NCI-H187 (cell line): Measurements from ENCODE around the gene EID1.
"Not testable (repeated sequence)": the region's sequence is repeated elsewhere in the genome, so short reads cannot be mapped to it uniquely, and the experiment has no call there.

Source experiments
- DNase-seq, 2 experiments: peaks; one replicate each; lab custom pipeline; 2025; lab: John Stamatoyannopoulos, UW

Gene EID1

DNA sequence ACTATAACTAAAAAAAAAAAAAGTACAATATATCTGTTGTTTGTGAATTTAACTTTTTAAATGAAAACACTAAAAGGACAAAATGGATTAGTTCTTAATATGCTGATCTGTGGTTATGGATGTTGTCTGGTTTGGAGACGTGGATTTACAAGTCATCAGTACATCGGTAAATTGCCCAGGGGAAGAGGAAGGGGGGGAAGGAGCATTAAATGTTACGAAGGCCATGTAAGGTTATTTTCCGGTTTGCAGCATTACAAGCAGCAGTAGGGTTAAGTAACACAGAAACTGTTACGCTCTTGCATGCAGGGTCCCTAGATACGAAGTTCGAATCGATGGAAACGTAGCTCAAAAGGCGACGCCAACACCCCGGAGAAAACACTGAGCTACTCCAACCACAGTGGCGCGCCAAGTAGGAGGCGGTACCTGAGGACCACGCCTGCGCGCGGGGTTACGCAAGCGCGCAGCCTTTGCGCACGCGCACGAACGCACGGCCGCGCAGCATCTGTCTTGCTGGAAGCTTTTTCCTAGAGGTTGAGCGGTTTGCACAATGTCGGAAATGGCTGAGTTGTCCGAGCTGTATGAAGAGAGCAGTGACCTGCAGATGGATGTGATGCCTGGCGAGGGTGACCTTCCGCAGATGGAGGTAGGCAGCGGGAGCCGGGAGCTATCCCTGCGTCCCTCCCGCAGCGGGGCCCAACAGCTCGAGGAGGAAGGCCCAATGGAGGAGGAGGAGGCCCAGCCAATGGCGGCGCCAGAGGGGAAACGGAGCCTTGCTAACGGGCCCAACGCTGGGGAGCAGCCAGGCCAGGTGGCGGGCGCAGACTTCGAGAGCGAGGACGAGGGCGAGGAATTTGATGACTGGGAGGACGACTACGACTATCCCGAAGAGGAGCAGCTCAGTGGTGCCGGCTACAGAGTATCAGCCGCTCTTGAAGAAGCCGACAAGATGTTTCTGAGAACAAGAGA is at the start of gene EID1:
Gene EID1 (plus strand): TSS at position 505 of the 966 bp plus-strand sequence. CDS start 43 bp downstream, at position 548.
- peak; percentile 69 to 75 for DNase-seq

DNA sequence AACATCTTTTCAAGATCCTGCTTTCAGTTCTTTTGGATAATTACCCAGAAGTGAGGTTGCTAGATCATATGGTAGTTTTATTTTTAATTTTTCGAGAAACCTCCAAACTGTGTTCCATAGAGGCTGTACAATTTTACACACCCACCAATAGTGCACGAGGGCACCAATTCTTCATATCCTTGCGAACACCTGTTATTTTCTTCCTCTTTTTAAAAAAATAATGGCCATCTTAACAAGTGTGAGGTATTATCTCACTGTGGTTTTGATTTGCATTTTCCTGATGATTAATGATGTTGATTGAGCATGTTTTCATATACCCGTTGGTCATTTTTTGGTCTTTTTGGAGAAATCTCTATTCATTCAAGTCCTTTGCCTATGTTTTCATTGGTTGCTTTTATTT is 49.5 kb upstream of the EID1 start:
- no peak for DNase-seq

DNA sequence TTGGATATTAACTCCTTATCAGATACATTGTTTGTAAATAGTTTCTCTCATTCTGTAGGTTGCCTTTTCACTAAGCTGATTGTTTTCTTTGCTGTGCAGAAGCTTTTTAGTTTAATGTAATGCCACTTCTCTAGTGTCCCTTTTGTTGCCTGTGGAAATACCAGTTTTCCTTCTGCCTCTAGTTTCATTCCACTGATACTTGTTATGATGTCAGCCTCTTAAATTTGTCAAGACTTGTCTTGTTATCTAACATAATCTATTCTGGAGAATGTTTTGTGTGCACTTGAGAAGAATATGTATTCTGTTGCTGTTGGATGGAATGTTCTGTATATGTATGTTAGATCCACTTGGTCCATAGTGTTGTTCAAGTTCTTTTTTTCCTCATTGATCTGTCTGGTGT is 49.0 kb upstream of the EID1 start:
- no peak for DNase-seq

- DNase-seq: no peak
Observed at GRCh38 chr15:48832648-48833047, 45.3 kb upstream of the EID1 start.

DNA sequence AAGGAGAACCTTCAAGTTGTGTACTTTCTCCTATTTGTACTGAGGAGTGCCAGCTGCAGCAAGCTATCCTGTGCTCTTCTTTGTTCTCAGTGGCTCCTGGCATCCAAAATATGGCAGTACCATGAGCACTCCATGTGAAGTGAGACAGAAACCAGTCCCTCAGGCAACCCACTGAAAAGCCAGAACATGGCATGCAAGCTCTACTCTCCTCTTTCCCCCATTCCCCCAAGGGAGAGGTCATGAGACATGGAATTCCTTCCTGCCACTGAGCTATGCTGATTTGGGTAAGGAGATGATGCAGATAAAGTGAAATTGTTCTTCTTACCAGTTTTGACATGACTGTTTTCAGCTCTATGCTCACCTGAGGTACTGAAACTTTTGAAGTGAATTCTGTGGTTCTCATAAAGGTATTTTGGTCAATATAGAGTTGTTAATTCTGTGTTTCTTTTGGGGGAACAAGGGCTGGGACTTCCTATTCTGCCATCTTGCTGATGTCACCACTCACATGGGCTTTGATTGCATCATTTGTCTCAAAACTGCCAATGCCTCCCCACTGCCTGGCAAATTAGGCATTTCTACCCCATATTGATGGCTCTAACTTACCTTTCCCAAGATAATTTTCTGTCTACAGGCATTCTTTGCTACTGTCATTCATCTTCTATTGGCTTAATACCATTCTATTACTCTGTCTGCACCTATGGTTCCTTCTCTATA is 44.3 kb upstream of the EID1 start:
- no peak for DNase-seq

- no peak for DNase-seq
Observed at GRCh38 chr15:48834756-48835155, 43.2 kb upstream of the EID1 start.

- DNase-seq: no peak
Observed at GRCh38 chr15:48842501-48842900, 35.4 kb upstream of the EID1 start.

DNA sequence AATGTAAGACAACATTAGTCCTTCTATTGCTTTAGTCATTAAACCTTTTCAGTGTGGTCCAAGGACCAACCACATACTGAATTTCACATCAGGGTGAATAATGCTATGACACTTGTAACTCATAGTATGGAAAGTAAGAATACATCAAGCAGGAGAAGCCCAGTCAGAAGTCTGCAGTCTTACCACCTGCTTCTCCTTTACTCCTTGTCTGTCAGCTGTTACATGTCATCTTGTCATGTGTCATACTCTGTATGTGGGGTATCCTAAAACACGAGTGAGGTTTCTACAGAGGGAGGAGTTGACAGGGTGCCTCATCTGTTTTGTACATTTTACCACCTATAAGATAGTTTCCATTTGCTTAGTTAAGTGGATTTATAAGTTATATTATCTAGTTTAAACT is 32.8 kb upstream of the EID1 start:
- no peak for DNase-seq

- no peak for DNase-seq
Observed at GRCh38 chr15:48850648-48851047, 27.3 kb upstream of the EID1 start.

GRCh38 chr15:48851956-48852355 is 26.0 kb upstream of the EID1 start:
- DNase-seq: no peak

- not testable (repeated sequence) for DNase-seq
Observed at GRCh38 chr15:48854434-48854833, 23.5 kb upstream of the EID1 start.

GRCh38 chr15:48855501-48856440 is 22.2 kb upstream of the EID1 start:
- no peak for DNase-seq

DNA sequence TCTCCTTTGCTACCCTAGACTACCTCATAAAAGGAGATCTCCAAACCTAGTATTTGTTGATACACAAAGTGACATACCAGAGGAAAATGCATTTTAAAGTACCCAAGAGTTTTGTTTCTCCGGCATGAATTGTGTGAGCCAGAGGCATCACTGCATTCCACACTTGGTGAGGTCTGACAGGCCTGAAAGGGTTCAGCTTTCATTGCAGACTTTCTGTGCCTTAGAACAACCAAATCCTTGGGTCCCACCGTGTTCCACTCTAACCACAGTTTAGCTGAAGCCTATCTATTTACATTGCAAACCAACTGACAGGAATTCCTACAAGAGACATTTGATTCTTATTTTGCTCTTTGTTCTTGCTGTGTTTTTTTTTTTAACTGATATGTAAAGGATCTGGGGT is 21.0 kb upstream of the EID1 start:
- DNase-seq: no peak

DNA sequence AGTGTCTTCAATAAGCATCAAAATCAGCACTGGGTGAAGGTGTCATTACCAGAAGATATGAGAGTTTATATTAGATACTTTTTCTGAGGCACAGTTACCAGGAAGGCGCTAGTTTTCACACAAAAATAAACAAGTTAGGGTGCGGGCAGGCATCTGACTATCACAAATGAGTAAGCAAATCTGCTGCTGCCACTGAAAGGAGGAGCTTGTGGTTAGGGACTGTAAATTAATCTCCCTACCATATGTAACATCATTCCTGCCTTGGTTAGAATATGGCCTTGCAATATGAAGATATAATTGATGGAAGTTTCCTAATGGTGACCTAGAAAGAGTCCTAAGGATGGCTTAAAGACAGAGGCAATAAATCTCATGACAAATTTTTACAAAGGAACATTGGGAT is 19.5 kb upstream of the EID1 start:
- DNase-seq: no peak

GRCh38 chr15:48859426-48859825 is 18.5 kb upstream of the EID1 start:
- no peak for DNase-seq

GRCh38 chr15:48861813-48862431 is 16.0 kb upstream of the EID1 start:
- DNase-seq: no peak

DNA sequence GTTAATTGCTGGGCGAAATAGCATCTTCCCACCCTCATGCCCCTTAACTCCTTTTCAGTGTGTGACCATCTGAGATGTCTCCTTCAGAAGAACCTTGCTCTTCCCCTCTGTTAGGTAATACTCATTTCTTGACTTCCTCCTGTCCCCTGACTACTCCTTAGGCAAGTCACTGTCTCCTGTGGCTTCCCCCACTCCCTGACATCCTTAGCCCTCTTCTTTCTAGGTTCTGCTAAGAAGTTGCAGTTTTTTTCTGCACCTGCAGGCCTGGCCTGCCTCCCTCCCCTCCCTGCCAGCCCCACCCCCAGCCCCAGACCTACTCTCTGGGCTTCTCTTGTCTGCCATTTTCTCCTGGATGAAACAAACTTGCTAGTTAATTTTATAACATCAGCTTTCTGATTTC is 15.2 kb upstream of the EID1 start:
- no peak for DNase-seq

- DNase-seq: no peak
Observed at GRCh38 chr15:48865370-48866079, 12.4 kb upstream of the EID1 start.

DNA sequence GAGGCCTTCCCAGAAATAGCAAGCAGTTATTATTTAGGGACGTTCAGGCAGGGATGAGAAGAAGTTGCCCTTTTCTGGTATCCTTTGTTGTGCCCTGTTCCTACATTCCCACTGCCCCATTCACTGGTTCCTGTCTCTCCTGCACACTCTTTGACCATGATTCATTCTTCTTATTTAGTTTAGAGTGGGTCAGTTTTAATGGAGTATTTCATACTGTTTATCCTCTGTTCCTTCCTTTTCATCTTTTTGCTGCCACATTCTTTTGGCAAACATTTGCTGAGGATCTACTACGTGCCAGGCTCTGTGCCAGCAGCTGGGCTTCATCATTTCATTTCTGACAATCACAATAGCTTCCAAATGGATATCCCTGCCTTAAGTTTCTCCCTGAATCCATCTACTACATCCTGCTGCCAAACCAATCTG is 11.8 kb upstream of the EID1 start:
- no peak for DNase-seq

GRCh38 chr15:48868023-48868422 is 9.9 kb upstream of the EID1 start:
- DNase-seq: no peak

- no peak for DNase-seq
Observed at GRCh38 chr15:48868536-48868935, 9.4 kb upstream of the EID1 start.
